Measurements from ENCODE around the gene FAM222B.

FAM222B gene

GRCh38 chr17:28765038-28765437 is 77.6 kb downstream of the FAM222B start:
- DNase-seq (ENCODE audit: low spot score) = no peak

GRCh38 chr17:28763804-28764266 is 78.8 kb downstream of the FAM222B start:
- DNase-seq (ENCODE audit: low spot score) = peak; percentile 84

GRCh38 chr17:28763137-28763799 is 79.3 kb downstream of the FAM222B start:
- peak; percentile 66 for DNase-seq (ENCODE audit: low spot score)

GRCh38 chr17:28760601-28761562 is 81.7 kb downstream of the FAM222B start:
- DNase-seq (ENCODE audit: low spot score) = no peak

GRCh38 chr17:28759256-28759865 is 83.2 kb downstream of the FAM222B start:
- no peak for DNase-seq (ENCODE audit: low spot score)

- DNase-seq (ENCODE audit: low spot score) = no peak
These were observed 84.0 kb downstream of the FAM222B start for GRCh38 chr17:28758411-28759121.

GRCh38 chr17:28756049-28756804 is 86.4 kb downstream of the FAM222B start:
- no peak for DNase-seq (ENCODE audit: low spot score)

DNA sequence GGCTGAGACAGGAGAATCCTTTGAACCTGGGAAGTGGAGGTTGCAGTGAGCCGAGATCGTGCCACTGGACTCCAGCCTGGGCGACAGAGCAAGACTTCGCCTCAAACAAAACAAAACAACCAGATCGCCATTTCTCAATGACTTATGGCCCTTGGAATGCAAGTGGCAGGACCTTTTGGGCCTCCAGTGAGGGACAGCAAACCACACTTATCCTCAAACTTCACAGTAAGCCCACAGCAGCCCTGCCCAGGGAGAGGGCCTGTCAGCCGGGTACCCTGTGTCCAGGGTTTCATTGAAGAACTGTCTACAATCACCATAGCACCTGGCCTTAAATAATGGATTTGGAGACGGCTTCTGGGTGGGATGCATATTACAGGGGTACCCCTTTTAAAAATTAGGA is 87.1 kb downstream of the FAM222B start:
- DNase-seq (ENCODE audit: low spot score) = no peak

- no peak for DNase-seq (ENCODE audit: low spot score)
These were observed 90.8 kb downstream of the FAM222B start for GRCh38 chr17:28751600-28752366.

DNA sequence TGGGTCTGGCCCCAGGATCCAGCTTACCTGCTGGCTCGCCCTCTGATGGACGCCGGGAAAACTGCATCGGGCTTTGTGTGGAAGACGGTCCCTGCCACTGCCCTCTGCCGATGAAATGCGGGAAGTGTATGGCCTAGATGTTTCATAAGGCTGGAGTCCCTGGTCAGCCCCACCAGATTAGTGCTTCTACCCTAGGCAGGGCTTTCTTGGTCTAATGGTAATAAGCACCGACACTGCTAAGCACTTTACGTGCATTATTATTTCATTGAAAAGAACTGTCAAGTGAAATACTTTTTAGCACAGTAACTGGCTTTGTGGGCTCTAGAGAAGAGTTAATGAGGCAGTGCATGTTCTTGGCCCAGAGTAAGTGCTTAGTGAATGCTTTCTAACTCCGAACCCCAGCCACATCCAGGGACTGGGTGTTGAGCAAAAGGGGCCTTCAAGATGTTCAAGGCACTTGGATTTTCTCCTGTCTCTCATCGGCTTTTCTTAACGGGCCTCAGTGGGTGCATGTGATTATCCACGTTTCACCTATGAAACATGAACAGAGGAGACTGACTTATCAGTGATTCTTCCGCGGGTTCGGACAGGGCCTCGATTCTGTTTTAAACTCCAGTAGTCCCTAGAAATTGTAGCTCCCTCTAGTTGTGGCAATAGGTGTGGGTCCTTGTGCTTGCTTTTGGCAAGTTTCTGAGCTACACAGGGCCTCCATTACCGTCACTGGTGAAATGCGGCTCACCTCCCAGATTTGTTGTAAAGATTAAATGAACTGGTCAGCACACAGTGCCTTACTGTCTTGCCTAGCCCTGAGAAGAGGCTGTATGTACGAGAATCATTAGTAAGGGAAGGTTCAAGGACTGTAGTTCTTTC is 92.2 kb downstream of the FAM222B start:
- DNase-seq (ENCODE audit: low spot score) = peak; percentile 94

GRCh38 chr17:28749516-28750177 is 92.9 kb downstream of the FAM222B start:
- DNase-seq (ENCODE audit: low spot score) = no peak

DNA sequence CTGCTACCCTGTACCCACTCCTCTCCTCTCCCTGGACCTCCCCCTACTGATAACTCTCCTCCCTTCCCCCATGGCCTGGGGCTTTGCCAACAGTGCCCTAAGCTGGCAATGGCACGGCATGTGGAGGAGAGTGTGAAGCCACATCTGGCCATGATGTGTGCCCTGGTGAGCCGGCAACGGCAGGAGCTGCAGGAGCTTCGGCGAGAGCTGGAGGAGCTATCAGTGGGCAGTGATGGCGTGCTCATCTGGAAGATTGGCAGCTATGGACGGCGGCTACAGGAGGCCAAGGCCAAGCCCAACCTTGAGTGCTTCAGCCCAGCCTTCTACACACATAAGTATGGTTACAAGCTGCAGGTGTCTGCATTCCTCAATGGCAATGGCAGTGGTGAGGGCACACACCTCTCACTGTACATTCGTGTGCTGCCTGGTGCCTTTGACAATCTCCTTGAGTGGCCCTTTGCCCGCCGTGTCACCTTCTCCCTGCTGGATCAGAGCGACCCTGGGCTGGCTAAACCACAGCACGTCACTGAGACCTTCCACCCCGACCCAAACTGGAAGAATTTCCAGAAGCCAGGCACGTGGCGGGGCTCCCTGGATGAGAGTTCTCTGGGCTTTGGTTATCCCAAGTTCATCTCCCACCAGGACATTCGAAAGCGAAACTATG is 93.6 kb downstream of the FAM222B start:
- no peak for DNase-seq (ENCODE audit: low spot score)

- no peak for DNase-seq (ENCODE audit: low spot score)
These were observed 94.5 kb downstream of the FAM222B start for GRCh38 chr17:28747801-28748750.

DNA sequence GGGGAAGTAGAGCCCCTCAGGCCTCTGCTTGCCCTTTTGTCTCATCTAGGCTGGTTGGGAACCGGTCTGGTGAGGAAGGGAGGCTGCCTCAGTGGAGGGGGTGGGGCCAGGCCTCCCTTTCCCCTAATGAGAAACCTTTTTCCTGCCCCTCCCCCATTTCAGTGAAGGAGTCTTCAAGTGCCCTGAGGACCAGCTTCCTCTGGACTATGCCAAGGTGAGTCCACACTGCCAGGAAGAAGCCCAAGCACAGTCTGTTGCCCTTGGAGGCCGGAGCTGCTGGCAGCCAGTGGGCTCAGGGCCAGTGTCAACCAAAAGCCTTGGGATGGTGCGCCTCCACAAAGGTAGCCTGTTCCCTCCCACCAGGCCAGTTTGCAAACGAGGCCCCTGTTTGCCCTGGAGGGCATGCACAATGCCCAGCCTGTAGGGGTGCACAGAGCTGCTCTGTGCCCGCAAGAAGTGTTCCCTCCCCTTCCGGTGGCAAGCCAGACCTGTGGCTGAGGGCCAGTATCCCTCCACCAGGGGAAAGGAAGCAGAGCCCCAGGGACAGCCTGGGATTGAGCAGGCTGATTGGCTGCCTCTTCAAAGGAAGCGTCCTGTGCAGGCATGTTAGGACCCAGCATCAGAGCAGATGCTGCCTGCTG is 95.4 kb downstream of the FAM222B start:
- no peak for DNase-seq (ENCODE audit: low spot score)

DNA sequence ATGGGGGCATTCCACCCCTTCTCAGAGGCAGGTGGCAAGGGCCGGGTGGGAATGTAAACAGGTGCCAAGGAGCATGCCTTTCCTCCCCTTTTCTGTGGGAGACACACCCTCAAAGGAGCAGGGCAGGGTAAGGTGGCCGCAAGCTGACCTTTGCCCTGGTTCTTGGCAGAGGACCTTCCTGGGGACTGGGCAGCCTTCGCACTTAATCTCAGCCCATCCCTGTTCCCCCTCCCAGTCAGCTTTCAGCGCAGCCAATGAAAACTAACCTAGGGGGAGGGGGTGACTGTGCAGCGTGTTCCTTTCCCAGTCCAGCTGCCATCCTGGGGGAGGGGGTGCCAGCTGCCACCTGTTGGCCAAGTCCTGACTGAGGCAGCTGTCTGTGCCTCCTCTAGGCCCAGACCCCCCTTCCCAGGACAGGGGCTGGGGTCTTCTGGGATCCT is 96.0 kb downstream of the FAM222B start:
- no peak for DNase-seq (ENCODE audit: low spot score)

DNA sequence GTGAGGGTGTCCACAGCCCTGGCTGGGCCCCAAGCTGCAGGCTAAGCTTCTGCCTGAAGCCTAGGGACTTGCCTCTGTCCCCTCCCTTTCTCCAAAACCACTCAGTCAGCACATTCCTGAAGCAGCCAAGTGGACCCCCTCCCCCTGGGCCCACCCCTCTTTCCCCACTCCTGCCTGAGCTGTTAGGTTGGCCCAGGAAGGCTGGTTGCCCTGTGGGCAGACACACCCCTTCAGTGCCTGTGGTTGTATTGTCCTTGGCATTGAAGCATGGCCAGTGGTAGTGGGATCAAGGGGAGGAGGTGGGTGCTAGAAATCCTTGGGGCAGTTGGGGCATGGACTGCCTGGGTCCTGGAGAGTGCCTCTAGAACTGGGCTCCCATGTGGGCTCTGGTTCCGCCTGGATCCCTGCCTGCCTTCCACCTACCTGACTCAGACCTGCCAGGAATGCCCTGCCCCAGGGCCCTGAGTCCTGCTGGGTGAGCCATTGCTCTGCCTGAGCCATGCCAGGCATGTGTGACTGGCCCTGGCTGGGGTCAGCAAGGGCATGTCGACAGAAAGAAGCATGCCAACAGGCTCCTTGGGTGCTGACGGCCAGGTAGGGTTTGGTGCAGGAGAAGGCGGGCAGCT is 96.7 kb downstream of the FAM222B start:
- no peak for DNase-seq (ENCODE audit: low spot score)

Measured in activated CD4-positive, alpha-beta T cell treated with anti-CD3 and anti-CD28 coated beads, Interleukin-2, Interleukin-4, amounts not matched to agents 100 ng/mL and 50 ng/mL, durations not matched to agents 16 hours and 8 hours (primary cell).